Activated CD4-positive, alpha-beta T cell treated with anti-CD3 and anti-CD28 coated beads, Interleukin-2, amount 50 U/mL, for 4 hours (primary cell): Measurements from ENCODE around the gene ADD3.
A peak's percentile ranks its signal among the peaks of the same experiment; 100 is the strongest.

ENCODE experiments used
- DNase-seq, 2 experiments: peaks; one replicate each; pipeline ENCODE4 v3.0.0-alpha.2; 2020

The ADD3 gene

GRCh38 chr10:110007701-110008517 lies at the start of gene ADD3:
TSS of gene ADD3 (plus strand) at chr10:110007984. CDS start at chr10:110100654, 92,670 bp downstream.
- peak; percentile 84 to 87 for DNase-seq

- no peak for DNase-seq
Measured at GRCh38 chr10:109958059-109958458, 49.7 kb upstream of the ADD3 start.

DNA sequence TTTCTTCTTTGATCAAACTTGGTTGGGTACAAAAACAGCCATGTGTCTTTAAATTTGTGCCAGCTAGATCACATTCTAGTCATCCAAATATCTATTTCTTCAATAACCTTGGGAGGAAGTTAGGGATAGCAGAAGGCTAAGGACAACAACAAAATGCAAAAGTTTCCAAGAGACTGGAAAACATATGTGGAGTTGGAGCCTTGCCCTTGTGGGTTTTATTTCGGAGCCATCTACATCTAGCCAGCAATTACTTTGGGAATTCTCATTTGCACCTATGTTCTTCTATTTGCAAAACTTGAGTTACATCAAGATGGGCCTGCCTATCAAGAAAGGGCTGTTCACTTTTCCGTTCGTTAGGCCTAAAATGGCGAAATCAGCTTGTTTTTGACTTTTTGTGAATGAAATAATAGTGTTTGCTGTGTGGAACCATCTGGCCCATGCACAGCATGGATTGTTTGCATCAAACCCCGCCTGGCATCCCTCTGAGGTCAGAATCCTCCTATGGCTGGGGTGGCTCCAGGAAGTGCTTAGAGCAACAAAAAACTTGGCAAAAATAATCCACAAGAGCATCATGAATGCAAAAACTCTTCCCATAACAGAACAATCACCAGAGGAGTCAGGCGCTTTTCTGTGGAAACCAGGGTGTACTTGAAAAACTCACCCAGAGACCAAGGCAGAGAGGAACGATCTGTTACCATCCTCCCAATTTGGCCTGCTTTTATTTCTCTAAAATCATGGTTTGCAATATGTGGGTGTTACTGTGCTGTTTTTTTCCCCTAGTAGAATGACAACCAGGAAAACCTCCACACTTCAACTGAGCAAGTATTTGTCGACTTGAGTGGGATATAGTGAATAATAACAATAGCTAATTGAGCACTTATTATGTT lies 48.3 kb upstream of the ADD3 start:
- no peak for DNase-seq

- no peak for DNase-seq
Measured at GRCh38 chr10:109960682-109961081, 47.1 kb upstream of the ADD3 start.

GRCh38 chr10:109961174-109962001 lies 46.4 kb upstream of the ADD3 start:
- no peak for DNase-seq

DNA sequence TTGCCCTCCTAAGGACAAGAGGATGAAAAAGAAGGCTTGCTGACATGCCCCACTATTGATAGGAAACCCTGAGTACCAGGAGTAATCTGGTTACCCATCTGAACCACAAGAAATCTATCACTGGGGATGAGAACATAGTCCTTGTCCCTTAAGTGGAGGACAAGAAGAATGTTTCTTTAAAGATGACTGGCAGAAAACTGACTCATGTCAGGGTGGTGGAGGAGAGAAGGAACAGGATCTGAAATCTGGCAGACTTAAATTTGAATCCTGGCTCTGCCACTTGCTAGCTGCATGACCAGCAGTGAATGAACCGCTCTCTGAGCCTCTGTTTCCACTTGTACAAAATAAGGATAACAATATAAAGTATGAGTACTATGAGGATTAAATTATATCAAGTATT lies 45.5 kb upstream of the ADD3 start:
- no peak for DNase-seq

GRCh38 chr10:109963439-109963838 lies 44.3 kb upstream of the ADD3 start:
- DNase-seq: no peak

DNA sequence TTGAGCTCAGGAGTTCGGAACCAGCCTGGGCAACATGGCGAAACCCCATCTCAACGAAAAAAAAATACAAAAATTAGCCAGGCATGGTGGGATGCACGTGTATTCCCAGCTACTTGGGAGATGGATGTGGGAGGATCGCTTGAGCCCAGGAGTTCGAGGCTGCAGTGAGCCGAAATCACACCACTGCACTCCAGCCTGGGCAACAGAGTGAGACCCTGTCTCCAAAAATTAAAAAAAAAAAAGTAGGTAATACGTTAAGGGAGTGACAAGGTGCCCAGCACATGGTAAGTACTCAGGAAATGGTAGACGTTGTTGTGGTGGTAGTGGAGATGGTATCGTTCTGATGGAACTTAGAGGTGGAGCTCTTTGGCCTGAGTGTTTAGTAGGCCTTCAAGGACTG lies 43.5 kb upstream of the ADD3 start:
- DNase-seq: no peak

- no peak for DNase-seq
Measured at GRCh38 chr10:109966961-109967738, 40.6 kb upstream of the ADD3 start.

DNA sequence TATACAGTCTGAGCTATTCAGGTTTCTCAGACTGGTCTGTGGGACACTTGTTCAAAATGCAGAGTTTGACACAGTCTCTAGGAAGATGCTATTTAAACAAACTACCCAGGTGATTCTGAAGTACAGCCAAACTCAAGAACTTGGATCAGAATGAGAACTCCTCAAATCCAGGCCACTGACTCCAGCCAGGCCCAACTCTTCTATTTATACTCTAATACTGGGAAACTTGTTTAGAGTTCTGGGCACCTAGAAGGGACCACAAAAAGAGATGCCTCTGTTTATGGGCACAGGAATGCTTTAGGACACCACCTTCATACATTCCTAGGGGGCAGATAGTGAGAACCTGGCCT lies 40.1 kb upstream of the ADD3 start:
- no peak for DNase-seq

DNA sequence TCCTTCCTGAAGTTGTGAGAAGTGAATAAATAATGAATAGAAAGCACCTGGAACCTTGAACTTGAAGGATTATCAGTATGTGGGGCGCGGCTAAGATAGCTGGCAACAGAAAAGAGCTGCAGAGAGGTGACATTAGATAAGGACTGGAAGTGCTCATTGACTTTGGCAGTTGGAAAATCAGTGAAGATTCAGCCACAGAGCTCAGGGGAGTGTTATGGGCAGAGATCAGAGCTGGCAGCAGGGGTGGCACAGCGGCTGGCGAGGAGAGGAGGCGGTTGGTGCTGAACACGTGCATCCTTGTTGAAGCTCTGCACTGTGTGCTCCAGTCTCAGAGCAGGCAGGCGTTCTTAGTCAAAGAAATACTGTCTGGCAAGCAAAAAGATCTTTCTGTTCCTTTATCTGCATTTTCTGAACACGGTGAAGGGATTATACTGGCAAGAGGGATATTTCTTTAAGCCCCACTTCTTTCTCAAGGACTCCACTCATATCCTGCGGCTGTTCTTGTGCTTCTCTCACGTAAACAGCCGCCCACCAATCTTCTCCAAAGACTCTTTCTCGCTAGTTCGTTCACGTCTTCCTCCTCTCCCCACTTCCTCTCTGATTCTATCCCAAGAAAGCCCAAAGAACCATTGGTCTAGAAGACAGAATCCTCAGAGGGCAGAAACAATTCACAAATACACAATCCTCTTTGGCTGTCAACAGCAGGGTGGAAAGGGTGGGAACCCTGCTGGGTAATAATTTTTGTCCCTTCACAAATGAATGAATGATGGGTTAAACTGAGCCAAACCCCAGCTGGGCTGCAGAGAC lies 38.6 kb upstream of the ADD3 start:
- no peak for DNase-seq

DNA sequence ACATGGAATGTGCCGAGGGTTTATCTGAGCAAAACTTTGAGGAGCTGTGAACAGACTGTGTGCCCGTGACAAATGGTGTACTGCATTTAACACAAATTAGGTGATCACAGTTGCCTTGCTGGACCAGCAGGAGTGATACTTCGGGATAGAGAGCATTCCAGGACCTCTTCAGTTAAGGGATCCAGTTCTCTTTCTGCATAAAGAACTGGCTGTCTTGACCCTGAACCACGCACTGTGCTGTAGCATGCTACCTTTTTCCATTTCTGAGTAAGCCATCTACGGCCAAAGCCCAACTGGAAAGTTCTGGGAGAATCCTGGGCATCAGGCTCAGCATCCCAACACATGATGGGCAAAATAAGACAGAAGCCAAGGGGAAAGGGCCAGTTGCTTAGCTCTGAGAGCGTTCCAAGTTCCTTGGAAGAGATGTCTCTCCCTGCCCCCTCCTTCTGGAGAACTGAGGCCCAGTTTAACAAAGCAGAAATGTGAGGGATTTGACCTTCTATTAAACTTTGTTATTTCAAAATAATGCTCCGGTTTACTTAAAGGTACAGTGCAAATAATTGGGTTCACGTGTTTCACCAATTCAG lies 37.9 kb upstream of the ADD3 start:
- no peak for DNase-seq

GRCh38 chr10:109971634-109972033 lies 36.1 kb upstream of the ADD3 start:
- DNase-seq: no peak

- no peak for DNase-seq
Measured at GRCh38 chr10:109972372-109973001, 35.3 kb upstream of the ADD3 start.

- DNase-seq: no peak
Measured at GRCh38 chr10:109973326-109973829, 34.4 kb upstream of the ADD3 start.

DNA sequence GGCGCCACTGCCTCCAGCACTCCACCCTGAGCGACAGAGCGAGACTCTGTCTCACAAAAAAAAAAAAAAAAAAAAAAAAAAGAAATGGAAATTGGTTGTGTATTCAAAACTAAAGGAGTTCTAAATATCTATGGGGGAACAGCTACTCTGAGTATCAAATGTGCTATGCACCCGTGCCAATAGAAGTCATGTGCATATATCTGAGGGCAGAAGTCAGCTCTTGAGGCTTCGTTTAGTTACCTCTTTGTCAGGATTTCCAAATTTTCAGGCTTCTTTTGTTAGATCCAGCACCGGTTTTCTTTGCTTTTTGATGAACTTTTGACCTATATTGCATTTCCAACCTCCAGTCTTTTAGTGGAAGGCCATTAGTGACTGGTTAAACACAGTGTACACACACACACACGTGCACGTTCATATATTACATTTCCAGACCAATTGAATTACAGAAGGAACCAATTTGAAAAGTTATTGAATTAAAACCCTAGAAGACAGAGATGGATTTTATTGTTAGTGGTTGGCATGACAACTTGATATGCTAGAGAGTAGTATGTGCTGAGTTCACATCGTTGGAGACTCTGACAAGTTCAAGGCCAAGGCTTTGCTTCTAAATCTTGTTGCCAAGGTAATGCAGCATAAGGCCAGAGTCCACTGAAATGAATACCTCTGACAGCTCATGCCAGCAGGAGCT lies 33.1 kb upstream of the ADD3 start:
- no peak for DNase-seq

- DNase-seq: no peak
Measured at GRCh38 chr10:109975244-109976190, 32.3 kb upstream of the ADD3 start.

- DNase-seq: no peak
Measured at GRCh38 chr10:109976681-109977080, 31.1 kb upstream of the ADD3 start.
